GM18511 (cell line): Measurements from ENCODE around the gene IGFL2.
"Not testable (repeated sequence)": the region's sequence is repeated elsewhere in the genome, so short reads cannot be mapped to it uniquely, and the experiment has no call there.

Experiments used
- ATAC-seq: cut with Tn5 transposase; IDR thresholded peaks from one replicate; pipeline ENCODE4 v1.9.1; 2021; ENCODE audit warnings: mild to moderate bottlenecking, moderate library complexity; ENCODE audit not compliant: unreplicated experiment

IGFL2 gene

GRCh38 chr19:46147791-46148288 lies at the start of gene IGFL2:
Gene IGFL2, plus strand, starts transcription at chr19:46148238. Its CDS starts 41 bp downstream, at chr19:46148279.
- no peak for ATAC-seq

- no peak for ATAC-seq
Measured at GRCh38 chr19:46100344-46100743, 47.7 kb upstream of the IGFL2 start.

GRCh38 chr19:46101293-46101692 lies 46.7 kb upstream of the IGFL2 start:
- no peak for ATAC-seq

GRCh38 chr19:46102333-46102732 lies 45.7 kb upstream of the IGFL2 start:
- not testable (repeated sequence) for ATAC-seq

GRCh38 chr19:46107371-46107770 lies 40.7 kb upstream of the IGFL2 start:
- no peak for ATAC-seq

GRCh38 chr19:46109876-46110275 lies 38.2 kb upstream of the IGFL2 start:
- ATAC-seq = no peak

GRCh38 chr19:46111376-46111775 lies 36.7 kb upstream of the IGFL2 start:
- no peak for ATAC-seq

- no peak for ATAC-seq
Measured at GRCh38 chr19:46112527-46112926, 35.5 kb upstream of the IGFL2 start.

- no peak for ATAC-seq
Measured at GRCh38 chr19:46113726-46114125, 34.3 kb upstream of the IGFL2 start.

GRCh38 chr19:46115396-46116106 lies 32.5 kb upstream of the IGFL2 start:
- ATAC-seq = no peak

- no peak for ATAC-seq
Measured at GRCh38 chr19:46116121-46116520, 31.9 kb upstream of the IGFL2 start.

- ATAC-seq = no peak
Measured at GRCh38 chr19:46118136-46118535, 29.9 kb upstream of the IGFL2 start.

- ATAC-seq = no peak
Measured at GRCh38 chr19:46124638-46125115, 23.4 kb upstream of the IGFL2 start, which contains the start of gene IGFL3. Gene IGFL3, minus strand, starts transcription at chr19:46124688. Its CDS starts 39 bp downstream, at chr19:46124649.

GRCh38 chr19:46125447-46125846 lies 22.6 kb upstream of the IGFL2 start:
- no peak for ATAC-seq

GRCh38 chr19:46126086-46126580 lies 21.9 kb upstream of the IGFL2 start:
- ATAC-seq = no peak

- no peak for ATAC-seq
Measured at GRCh38 chr19:46131485-46132143, 16.4 kb upstream of the IGFL2 start.

GRCh38 chr19:46132508-46133100 lies 15.4 kb upstream of the IGFL2 start:
- no peak for ATAC-seq

- no peak for ATAC-seq
Measured at GRCh38 chr19:46133101-46133627, 14.9 kb upstream of the IGFL2 start.

- ATAC-seq = no peak
Measured at GRCh38 chr19:46133777-46134241, 14.2 kb upstream of the IGFL2 start.

GRCh38 chr19:46134527-46134926 lies 13.5 kb upstream of the IGFL2 start:
- ATAC-seq = no peak

GRCh38 chr19:46137915-46138473 lies 10.0 kb upstream of the IGFL2 start:
- ATAC-seq = no peak
